Left lung (tissue), 10 donors: ENCODE measurements around the gene MCTP2. TPM values are rescaled to one million over a fixed set of nuclear protein-coding genes. Genes with fewer than 3 reads are reported as not detected.

Experiments used
- ATAC-seq: fragments of 200-7000 bp; cut with Tn5 transposase; one replicate; pipeline ENCODE4 v1.9.1; 2020; ENCODE audit warnings: moderate library complexity
- DNase-seq, 4 donors: peaks; one replicate each; pipeline ENCODE4 v3.0.0-alpha.2; 2013 to 2020
- H3K27ac ChIP-seq, 2 donors: fragments of 200-600 bp; sonication (generic) in 1 of 2; one replicate each; pipeline versions ENCODE4 v1.5.0 to v1.8.0; 2020 to 2021
- H3K27me3 ChIP-seq, 2 donors: fragments of 200-600 bp; sonication (generic) in 1 of 2; one replicate each; pipeline versions ENCODE4 v1.5.0 to v1.8.0; 2020 to 2021
- H3K36me3 ChIP-seq, 2 donors: fragments of 200-600 bp; sonication (generic) in 1 of 2; one replicate each; pipeline versions ENCODE4 v1.5.0 to v1.8.0; 2020 to 2021
- H3K4me1 ChIP-seq, 2 donors: fragments of 200-600 bp; one replicate each; pipeline ENCODE4 v1.8.0; 2021
- H3K4me3 ChIP-seq, 2 donors: fragments of 200-600 bp; sonication (generic) in 1 of 2; one replicate each; pipeline versions ENCODE4 v1.5.0 to v1.8.0; 2020 to 2021; ENCODE audit warnings: mild to moderate bottlenecking in 1 of 2
- H3K9me3 ChIP-seq, 2 donors: fragments of 200-600 bp; sonication (generic) in 1 of 2; one replicate each; pipeline versions ENCODE4 v1.5.0 to v1.8.0; 2020 to 2021
- intact Hi-C, 2 donors: fragments of 100-400 bp; cut with DNase I; formaldehyde crosslinking; loops; one replicate each; pipeline versions ENCODE4 v1.11.2 to v1.14.2; 2022
- polyA plus RNA-seq, 6 donors: library from polyadenylated mRNA; unstranded; fragments of 120-200 nt; gene quantifications; one replicate each; pipeline ENCODE4 v1.2.1, GENCODE V29; 2013; ENCODE audit not compliant: insufficient read length in 6 of 6
- total RNA-seq, 2 donors: library from RNA; stranded (reverse); fragmentation: NEBNext Ultra II Directional; extraction: Animal tissue kit (Norgen Biotek cat#: 25700); gene quantifications; one replicate each; pipeline ENCODE4 v1.2.1, GENCODE V29; 2021
- TF ChIP-seq, protein P1 (sequence below), 2 donors: fragments of 200-600 bp; sonication (generic) in 1 of 2; IDR thresholded peaks; one replicate each; pipeline versions ENCODE4 v1.5.0 to v1.8.0; 2021; ENCODE audit warnings: antibody characterized with exemption in 2 of 2
- donor health status: DM: no; HTN: yes; CAD: no.
- donor health status: DM: no; HTN: no; CAD: no.

The MCTP2 gene
- total and polyA plus RNA-seq, 8 donors = 25.9 to 38.8 (median 35.0) TPM

DNA sequence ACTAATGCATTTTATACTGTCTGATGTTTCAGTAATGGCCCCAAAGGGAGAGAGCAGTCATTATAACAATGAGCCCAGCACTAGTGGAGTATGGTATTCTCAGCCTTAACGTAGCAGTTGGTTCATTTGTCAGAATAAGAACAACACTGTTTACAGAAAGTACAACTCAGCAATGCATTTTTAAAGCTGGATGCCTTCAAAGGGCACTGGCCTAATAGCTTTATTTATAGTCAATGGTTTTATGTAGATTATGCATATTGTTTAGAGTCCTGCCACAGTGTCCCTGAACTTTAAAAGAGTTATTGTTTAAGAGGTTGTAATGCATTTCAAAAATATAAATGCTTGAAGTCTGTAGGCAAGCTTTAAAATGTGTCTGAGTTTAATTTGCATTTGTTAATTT, 211.1 kb downstream of the MCTP2 start:
- Histone ChIP-seq H3K27me3 (no peaks in the 10 kb centered on the region), H3K27ac (no peak overlapping the region), H3K4me1 (no peaks in the 10 kb centered on the region), H3K9me3 (no peaks in the 10 kb centered on the region), H3K4me3 (no peak overlapping the region), H3K36me3 (peaks cover 0 to 38% of the 10 kb centered on the region in 2 donors)
- TF ChIP-seq, protein P1, sequence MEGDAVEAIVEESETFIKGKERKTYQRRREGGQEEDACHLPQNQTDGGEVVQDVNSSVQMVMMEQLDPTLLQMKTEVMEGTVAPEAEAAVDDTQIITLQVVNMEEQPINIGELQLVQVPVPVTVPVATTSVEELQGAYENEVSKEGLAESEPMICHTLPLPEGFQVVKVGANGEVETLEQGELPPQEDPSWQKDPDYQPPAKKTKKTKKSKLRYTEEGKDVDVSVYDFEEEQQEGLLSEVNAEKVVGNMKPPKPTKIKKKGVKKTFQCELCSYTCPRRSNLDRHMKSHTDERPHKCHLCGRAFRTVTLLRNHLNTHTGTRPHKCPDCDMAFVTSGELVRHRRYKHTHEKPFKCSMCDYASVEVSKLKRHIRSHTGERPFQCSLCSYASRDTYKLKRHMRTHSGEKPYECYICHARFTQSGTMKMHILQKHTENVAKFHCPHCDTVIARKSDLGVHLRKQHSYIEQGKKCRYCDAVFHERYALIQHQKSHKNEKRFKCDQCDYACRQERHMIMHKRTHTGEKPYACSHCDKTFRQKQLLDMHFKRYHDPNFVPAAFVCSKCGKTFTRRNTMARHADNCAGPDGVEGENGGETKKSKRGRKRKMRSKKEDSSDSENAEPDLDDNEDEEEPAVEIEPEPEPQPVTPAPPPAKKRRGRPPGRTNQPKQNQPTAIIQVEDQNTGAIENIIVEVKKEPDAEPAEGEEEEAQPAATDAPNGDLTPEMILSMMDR (IDR thresholded peaks at IDR 0.05) = no peak
- ATAC-seq = no peak
- intact Hi-C loops = no loop called here
- no peak for DNase-seq

DNA sequence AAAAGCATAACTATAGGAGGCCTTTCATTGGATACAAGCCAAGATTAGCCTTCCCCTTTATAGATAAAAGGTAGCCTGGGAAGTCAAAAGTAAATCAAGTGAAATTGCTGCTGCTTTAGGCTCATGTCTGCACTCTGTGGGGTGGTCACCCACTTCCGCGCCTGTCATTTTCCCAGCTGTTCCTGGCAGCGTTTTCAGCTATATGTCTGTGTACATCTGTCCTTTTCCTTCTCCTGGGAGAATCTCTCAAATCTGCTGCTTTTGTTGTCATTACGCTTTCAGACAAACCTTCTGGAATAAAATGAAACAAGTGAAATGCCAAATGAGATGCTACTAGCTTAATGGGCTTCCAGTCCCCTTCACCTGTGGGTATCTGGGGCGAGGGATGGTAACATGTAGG, 211.8 kb downstream of the MCTP2 start:
- no peak for ATAC-seq

DNA sequence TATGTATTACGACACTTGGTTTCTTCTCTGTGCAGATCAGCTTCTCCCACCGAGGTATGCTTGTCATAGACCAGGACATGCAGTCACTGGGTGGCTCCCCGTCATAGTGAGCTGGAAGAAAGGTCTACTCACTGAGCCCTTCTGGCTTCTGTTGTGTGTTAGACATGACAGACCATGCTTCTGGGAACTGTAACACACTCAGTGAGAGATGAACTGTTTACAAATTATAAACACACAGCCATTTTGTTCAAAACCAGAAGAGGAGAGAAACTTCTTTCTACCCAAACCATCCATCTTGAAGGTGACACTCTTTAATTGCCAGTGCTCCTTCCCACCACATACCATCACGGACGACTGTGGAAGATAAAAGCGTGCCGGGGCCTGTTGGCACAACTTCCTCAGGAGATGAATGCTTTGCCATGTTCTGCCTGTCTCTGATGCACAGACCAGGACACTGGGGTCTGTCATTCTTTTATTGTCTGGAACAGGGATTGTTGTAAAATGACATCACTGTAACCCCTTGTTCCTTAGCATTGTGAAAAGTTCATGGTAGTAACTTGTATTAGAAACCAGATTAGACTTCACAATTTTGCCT, 214.3 kb downstream of the MCTP2 start:
- intact Hi-C loops = no loop called here
- ATAC-seq = no peak

More for the DNA sequence above, 211.8 kb downstream of the MCTP2 start:
- TF ChIP-seq, protein P1 (IDR thresholded peaks at IDR 0.05) = no peak
- Histone ChIP-seq H3K27me3 (no peaks in the 10 kb centered on the region), H3K36me3 (peaks cover 0 to 38% of the 10 kb centered on the region in 2 donors), H3K4me1 (no peaks in the 10 kb centered on the region), H3K4me3 (no peak overlapping the region), H3K27ac (no peak overlapping the region), H3K9me3 (no peaks in the 10 kb centered on the region)
- no peak for DNase-seq
- intact Hi-C loops = no loop called here

DNA sequence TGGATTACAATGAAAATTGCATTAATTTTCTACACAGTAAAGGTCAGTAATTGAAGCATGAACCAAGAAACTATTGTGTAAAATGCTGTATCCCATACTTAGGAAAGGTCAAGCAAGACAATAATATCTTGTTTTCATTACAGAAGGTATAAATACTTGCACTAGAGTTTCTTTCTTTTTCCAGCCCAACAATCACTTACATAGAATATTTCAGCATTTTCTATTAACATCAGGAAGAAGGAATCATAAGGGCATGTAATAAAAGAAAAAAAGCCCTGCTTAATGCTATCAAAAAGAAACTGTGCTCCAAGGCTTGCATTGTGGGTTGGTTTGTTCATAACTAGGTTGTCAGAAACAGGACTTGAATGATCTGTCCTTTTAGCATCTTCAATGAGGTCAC, 215.1 kb downstream of the MCTP2 start:
- no peak overlapping the region for H3K4me3 ChIP-seq
- no peak for ATAC-seq
- H3K27ac ChIP-seq = no peak overlapping the region
- intact Hi-C loops = no loop called here
- H3K36me3 ChIP-seq = peaks cover 0 to 28% of the 10 kb centered on the region in 2 donors
- no peaks in the 10 kb centered on the region for H3K27me3 ChIP-seq
- H3K9me3 ChIP-seq = no peaks in the 10 kb centered on the region
- DNase-seq = no peak
- H3K4me1 ChIP-seq = no peaks in the 10 kb centered on the region
- TF ChIP-seq, protein P1 (IDR thresholded peaks at IDR 0.05) = no peak

More for the DNA sequence above, 214.3 kb downstream of the MCTP2 start:
- H3K27me3 ChIP-seq = no peaks in the 10 kb centered on the region
- no peak overlapping the region for H3K4me3 ChIP-seq
- H3K9me3 ChIP-seq = no peaks in the 10 kb centered on the region
- TF ChIP-seq, protein P1 (IDR thresholded peaks at IDR 0.05) = no peak
- no peaks in the 10 kb centered on the region for H3K4me1 ChIP-seq
- peaks cover 0 to 28% of the 10 kb centered on the region in 2 donors for H3K36me3 ChIP-seq
- no peak overlapping the region for H3K27ac ChIP-seq
- no peak for DNase-seq

DNA sequence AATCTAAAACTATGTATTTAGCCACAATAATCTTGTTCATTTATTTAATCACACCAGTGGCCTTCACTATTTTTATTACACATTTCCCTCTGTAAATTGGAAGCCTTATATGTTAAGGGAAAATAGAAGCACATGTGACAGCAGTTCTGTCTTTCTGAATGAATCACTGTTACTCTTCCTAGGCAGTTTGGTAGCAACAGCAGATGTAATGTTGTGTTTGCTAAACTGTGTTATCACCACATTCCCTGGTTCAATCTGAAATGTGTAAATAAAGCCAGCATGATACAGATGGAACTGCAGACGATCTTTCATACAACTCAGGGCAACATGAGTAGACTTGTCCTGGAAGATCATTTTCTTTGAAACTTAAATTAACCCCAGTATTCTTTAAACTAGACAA, 220.1 kb downstream of the MCTP2 start:
- no peak overlapping the region for H3K27ac ChIP-seq
- H3K36me3 ChIP-seq = peaks cover 0 to 18% of the 10 kb centered on the region in 2 donors
- DNase-seq (no peak), ATAC-seq (no peak)
- no peaks in the 10 kb centered on the region for H3K9me3 ChIP-seq
- no peaks in the 10 kb centered on the region for H3K4me1 ChIP-seq
- H3K27me3 ChIP-seq = no peaks in the 10 kb centered on the region
- H3K4me3 ChIP-seq = no peak overlapping the region
- intact Hi-C loops = no loop called here
- TF ChIP-seq, protein P1 (IDR thresholded peaks at IDR 0.05) = no peak
